HFF-Myc (cell line): ENCODE measurements around the gene RASGRF1.
"Not testable (repeated sequence)": the region's sequence is repeated elsewhere in the genome, so short reads cannot be mapped to it uniquely, and the experiment has no call there.

ENCODE experiments used
- DNase-seq: peaks from one replicate; pipeline ENCODE4 v3.0.0-alpha.2; 2011; ENCODE audit warnings: low read depth; ENCODE audit errors: extremely low read depth
- H3K4me3 ChIP-seq: replicated peaks from 2 replicates; pipeline ENCODE4 v1.5.1; 2011; ENCODE audit warnings: low read depth, mild to moderate bottlenecking, control low read depth, low read length
- TF ChIP-seq, protein P1 (sequence below): IDR thresholded peaks from 2 replicates; pipeline ENCODE4 v1.5.1; 2012; ENCODE audit warnings: mild to moderate bottlenecking, low read depth, low read length, control low read depth; ENCODE audit errors: missing control alignments

The RASGRF1 gene

DNA sequence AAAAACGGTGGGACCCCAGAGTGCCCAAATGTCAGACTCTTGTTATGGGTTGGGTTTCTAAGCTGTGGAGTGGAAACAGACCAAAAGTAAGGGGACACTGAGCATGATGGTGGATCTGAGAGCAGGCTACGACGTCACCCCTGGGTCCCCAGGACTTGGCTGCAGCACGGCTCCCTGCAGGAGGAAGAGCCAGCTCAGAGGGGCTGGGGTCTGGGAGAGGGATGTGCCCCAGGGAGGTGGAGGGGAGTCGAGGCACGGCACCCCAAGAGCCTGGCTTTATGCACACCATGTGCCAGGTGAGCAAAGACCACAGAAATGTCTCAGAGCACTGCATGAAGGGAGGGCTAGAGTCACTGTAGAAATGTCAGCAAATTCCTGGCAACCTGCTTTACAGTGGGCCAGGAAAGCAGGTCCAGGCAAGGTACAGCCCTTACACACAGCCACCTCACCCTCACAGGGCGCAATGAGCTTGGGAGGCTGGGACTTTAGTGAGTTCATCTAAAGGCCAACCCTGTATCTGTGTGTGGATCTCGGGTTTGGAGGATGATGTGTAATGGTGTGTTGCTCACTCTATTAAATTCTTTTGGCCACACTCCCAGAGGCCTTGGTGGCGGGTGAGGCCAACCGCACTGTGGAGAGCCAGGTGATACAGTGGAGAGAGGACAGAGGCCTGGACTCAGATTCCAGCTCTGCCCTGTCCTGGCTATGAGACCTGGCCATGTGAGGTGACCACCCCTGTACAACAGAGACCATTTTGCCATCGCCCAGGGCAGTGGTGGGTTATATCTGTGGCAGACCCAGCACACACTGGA is 159.8 kb downstream of the RASGRF1 start:
- TF ChIP-seq, protein P1, sequence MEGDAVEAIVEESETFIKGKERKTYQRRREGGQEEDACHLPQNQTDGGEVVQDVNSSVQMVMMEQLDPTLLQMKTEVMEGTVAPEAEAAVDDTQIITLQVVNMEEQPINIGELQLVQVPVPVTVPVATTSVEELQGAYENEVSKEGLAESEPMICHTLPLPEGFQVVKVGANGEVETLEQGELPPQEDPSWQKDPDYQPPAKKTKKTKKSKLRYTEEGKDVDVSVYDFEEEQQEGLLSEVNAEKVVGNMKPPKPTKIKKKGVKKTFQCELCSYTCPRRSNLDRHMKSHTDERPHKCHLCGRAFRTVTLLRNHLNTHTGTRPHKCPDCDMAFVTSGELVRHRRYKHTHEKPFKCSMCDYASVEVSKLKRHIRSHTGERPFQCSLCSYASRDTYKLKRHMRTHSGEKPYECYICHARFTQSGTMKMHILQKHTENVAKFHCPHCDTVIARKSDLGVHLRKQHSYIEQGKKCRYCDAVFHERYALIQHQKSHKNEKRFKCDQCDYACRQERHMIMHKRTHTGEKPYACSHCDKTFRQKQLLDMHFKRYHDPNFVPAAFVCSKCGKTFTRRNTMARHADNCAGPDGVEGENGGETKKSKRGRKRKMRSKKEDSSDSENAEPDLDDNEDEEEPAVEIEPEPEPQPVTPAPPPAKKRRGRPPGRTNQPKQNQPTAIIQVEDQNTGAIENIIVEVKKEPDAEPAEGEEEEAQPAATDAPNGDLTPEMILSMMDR, result no peak
- no peak overlapping the region for H3K4me3 ChIP-seq
- peak; percentile 81 for DNase-seq

- H3K4me3 ChIP-seq, result no peak overlapping the region
- no peak for DNase-seq
- TF ChIP-seq, protein P1, result no peak
These were observed 160.9 kb downstream of the RASGRF1 start for GRCh38 chr15:78929536-78930264.

GRCh38 chr15:78928616-78929093 is 161.9 kb downstream of the RASGRF1 start:
- TF ChIP-seq, protein P1, result no peak
- DNase-seq, result no peak

GRCh38 chr15:78928176-78928575 is 162.4 kb downstream of the RASGRF1 start:
- not testable (repeated sequence) for H3K4me3 ChIP-seq, DNase-seq

More at GRCh38 chr15:78928616-78929093, 161.9 kb downstream of the RASGRF1 start:
- no peak overlapping the region for H3K4me3 ChIP-seq

GRCh38 chr15:78927077-78927790 is 163.3 kb downstream of the RASGRF1 start:
- no peak for DNase-seq
- H3K4me3 ChIP-seq, result no peak overlapping the region
- TF ChIP-seq, protein P1, result no peak

DNA sequence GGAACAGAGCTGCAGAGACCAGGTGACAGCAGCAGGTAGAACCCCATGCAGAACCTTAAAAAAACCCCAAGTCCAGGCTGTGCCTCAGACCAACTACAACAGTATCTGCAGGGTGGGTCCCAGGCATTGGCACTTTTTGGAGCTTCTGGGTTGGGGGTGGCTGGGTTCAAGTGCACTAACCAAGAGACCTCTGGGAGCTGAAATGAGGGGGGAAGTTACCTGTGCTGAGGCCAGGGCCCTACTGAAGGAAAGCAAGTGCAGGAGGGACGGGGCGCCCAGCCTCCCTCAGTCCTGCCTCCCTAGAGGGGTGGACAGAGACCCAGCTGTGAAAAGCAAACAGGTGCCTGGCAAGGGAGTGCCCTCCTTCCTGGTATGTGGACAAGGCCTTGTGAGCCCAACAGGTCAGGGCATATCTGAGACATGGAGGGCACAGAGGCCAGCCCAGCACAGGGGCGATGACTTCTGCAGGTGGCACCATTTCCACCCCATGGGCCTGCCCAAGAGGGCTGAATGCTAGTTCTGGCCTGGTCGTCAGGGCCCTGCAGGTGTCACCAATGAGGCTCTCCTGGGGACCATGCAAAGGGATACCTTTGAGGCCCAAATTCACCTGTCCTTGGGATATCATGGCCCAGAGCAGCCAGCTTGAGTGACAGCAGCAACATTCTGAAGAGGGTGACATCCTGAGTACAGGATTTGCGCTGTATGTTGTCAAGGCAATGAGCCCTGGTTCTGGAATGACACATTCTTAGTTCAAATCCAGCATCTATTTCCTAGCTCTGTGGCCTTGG is 164.4 kb downstream of the RASGRF1 start:
- TF ChIP-seq, protein P1, result no peak
- H3K4me3 ChIP-seq, result no peak overlapping the region
- DNase-seq, result no peak
